Right cardiac atrium (tissue), 5 donors: Measurements from ENCODE around the gene IPO13. TPM values are rescaled to one million over a fixed set of nuclear protein-coding genes. Genes with fewer than 3 reads are reported as not detected.

Source experiments
- ATAC-seq, 2 donors: fragments of 200-7000 bp; cut with Tn5 transposase; one replicate each; pipeline versions ENCODE4 v1.8.0 to v1.9.1; 2020; ENCODE audit warnings: moderate library complexity in 2 of 2, mild to moderate bottlenecking in 1 of 2
- DNase-seq, 3 donors: peaks; one replicate each; pipeline ENCODE4 v3.0.0-alpha.2; 2020
- H3K27ac ChIP-seq: one replicate; pipeline ENCODE4 v1.5.1; 2013; ENCODE audit warnings: mild to moderate bottlenecking, low read length, control low read depth, moderate library complexity
- H3K27me3 ChIP-seq: one replicate; pipeline ENCODE4 v1.6.1; 2013; ENCODE audit not compliant: control insufficient read depth, insufficient read depth
- H3K4me1 ChIP-seq: one replicate; pipeline ENCODE4 v1.6.1; 2013; ENCODE audit warnings: low read length; ENCODE audit not compliant: control insufficient read depth, insufficient read depth
- H3K4me3 ChIP-seq: one replicate; pipeline ENCODE4 v1.5.1; 2013; ENCODE audit warnings: low read length, control low read depth
- H3K9me3 ChIP-seq: one replicate; pipeline ENCODE4 v1.6.1; 2013; ENCODE audit warnings: low read length; ENCODE audit not compliant: control insufficient read depth
- WGBS: extraction: QIAGEN DNeasy Blood & Tissue Kit; methylation state at CpG from one replicate; pipeline ENCODE4 v1.1.7; 2013; 5-methylcytosine and 5-hydroxymethylcytosine counted together
- intact Hi-C, 4 donors: fragments of 100-400 bp; cut with DNase I; formaldehyde crosslinking; loops; one replicate each; pipeline versions ENCODE4 v1.11.0 to v1.14.0; 2022 to 2023
- long read RNA-seq, 4 donors: library from polyadenylated mRNA; unstranded; transcript quantifications; one replicate each; pipeline ENCODE4 v2.0.0, GENCODE V29; 2020 to 2021
- polyA plus RNA-seq: library from polyadenylated mRNA; stranded (reverse); fragments of 200-250 nt; gene quantifications from one replicate; pipeline ENCODE4 v1.2.3, GENCODE V29; 2013
- total RNA-seq, 4 donors: library from RNA; stranded (reverse); fragmentation: NEBNext Ultra II Directional; extraction: Animal tissue kit (Norgen Biotek cat#: 25700); gene quantifications; one replicate each; pipeline ENCODE4 v1.2.1, GENCODE V29; 2021
- donor health status: healthy with polysubstance abuse.
- donor health status: DM: no; HTN: yes; CAD: no.
- donor health status: DM: no; HTN: no; CAD: no.
- donor health status: DM: no; HTN: yes; CAD: no; lungs with severe emphysema.
- donor health status: DM: yes; HTN: yes; CAD: no.

IPO13 gene, protein sequence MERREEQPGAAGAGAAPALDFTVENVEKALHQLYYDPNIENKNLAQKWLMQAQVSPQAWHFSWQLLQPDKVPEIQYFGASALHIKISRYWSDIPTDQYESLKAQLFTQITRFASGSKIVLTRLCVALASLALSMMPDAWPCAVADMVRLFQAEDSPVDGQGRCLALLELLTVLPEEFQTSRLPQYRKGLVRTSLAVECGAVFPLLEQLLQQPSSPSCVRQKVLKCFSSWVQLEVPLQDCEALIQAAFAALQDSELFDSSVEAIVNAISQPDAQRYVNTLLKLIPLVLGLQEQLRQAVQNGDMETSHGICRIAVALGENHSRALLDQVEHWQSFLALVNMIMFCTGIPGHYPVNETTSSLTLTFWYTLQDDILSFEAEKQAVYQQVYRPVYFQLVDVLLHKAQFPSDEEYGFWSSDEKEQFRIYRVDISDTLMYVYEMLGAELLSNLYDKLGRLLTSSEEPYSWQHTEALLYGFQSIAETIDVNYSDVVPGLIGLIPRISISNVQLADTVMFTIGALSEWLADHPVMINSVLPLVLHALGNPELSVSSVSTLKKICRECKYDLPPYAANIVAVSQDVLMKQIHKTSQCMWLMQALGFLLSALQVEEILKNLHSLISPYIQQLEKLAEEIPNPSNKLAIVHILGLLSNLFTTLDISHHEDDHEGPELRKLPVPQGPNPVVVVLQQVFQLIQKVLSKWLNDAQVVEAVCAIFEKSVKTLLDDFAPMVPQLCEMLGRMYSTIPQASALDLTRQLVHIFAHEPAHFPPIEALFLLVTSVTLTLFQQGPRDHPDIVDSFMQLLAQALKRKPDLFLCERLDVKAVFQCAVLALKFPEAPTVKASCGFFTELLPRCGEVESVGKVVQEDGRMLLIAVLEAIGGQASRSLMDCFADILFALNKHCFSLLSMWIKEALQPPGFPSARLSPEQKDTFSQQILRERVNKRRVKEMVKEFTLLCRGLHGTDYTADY
- total RNA-seq: 10 to 100 TPM; 25.5 to 31.2 (median 29.2) TPM
- 18.6 TPM for polyA plus RNA-seq
- long read RNA-seq, donor 1, transcript IPO13-202 (20 exons, 3,894 nt): major isoform, 15 of 36 reads
- long read RNA-seq, donor 1, partial matches to known transcripts: 15 of 36 reads
- long read RNA-seq, donor 1, other reads (novel, unspliced or antisense): 6 of 36 reads
- long read RNA-seq, donor 2, transcript IPO13-202 (20 exons, 3,894 nt): major isoform, 47 of 56 reads
- long read RNA-seq, donor 2, partial matches to known transcripts: 6 of 56 reads
- long read RNA-seq, donor 2, other reads (novel, unspliced or antisense): 3 of 56 reads
- long read RNA-seq, donor 3, transcript IPO13-202 (20 exons, 3,894 nt): major isoform, 32 of 51 reads
- long read RNA-seq, donor 3, partial matches to known transcripts: 16 of 51 reads
- long read RNA-seq, donor 3, other reads (novel, unspliced or antisense): 2 of 51 reads
- long read RNA-seq, donor 4, transcript IPO13-202 (20 exons, 3,894 nt): major isoform, 41 of 58 reads
- long read RNA-seq, donor 4, partial matches to known transcripts: 8 of 58 reads
- long read RNA-seq, donor 4, other reads (novel, unspliced or antisense): 9 of 58 reads

DNA sequence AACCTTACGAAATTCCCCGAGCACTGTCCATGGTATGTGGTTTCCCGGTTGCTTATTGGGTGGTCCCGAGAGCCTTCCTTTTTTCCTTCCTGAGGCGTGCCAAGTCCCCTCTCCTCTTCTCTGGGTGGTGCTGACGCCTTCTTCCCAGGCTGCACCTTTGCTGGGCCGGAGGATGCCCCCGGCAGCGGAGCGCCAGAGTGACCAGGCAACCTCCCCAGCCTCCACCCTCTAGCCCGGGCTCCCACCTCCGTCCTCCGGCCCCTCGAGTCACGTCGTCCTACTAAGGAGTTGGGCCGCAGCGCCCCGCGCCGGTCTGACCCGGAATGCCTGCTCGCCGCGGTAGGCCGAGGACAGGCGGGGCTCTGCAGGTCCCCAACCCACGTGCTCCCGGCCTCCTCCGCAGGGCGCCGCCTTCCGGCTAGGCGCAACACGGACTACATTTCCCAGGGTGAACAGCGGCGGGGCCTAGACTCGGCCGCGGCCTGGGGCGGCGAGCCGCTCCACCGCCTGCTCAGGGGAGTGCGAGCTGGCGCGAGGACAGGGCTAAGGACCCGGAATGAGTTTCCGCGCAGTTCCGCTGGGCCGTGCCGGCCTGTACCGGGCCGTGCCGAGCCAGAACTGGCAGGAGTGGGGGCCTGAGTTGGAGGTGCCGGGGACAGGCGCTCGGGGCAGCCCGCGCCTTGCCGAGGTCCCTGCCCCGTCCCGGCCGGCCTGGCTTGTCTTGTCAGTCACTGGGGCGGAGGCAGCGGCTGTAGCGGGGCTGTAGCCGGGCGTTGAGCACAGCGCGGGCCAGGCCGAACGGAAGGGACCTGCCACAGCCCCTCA lies at the start of gene IPO13:
Gene IPO13, plus strand, starts transcription at position 715 of the 825 bp plus-strand sequence. CDS start 651 bp downstream, outside the sequence.
- peak within 1 kb of the TSS; percentile 57 for H3K4me3 ChIP-seq
- no peaks in the 10 kb centered on the region for H3K27me3 ChIP-seq
- H3K27ac ChIP-seq: peak within 1 kb of the TSS; percentile 65
- H3K4me1 ChIP-seq: no peaks in the 10 kb centered on the region
- intact Hi-C loops: no loop called here
- WGBS: under 1% methylated on average over 74 of the region's 74 CpGs
- ATAC-seq (peak; percentile 97 to 98), DNase-seq (peak; percentile 95 to 98 (median 98))
- H3K9me3 ChIP-seq: no peaks in the 10 kb centered on the region

DNA sequence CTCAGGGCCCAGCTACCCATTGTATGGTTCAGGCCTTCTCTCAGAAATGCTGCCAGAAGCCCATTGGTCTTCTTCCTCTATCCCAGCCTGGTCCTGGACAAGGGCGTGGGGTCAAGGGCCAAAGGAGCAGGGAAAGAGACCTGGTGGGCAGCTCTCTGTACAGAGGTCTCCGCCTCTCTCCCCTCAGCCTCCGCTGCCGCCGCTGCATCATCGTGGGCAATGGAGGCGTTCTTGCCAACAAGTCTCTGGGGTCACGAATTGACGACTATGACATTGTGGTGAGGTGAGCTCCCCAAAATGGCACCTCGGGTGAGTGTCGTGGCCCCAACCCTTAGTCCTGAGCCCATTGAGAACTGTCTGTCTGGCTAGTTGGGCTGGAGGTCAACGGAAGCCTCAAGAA lies 47.8 kb upstream of the IPO13 start:
- WGBS: 99% methylated on average over 12 of the region's 12 CpGs
- H3K27me3 ChIP-seq: no peaks in the 10 kb centered on the region
- peaks cover 2% of the 10 kb centered on the region for H3K4me1 ChIP-seq
- no peaks in the 10 kb centered on the region for H3K9me3 ChIP-seq
- no peak overlapping the region for H3K27ac ChIP-seq
- DNase-seq (no peak), ATAC-seq (no peak)
- intact Hi-C loops: no loop called here
- H3K4me3 ChIP-seq: no peak overlapping the region

DNA sequence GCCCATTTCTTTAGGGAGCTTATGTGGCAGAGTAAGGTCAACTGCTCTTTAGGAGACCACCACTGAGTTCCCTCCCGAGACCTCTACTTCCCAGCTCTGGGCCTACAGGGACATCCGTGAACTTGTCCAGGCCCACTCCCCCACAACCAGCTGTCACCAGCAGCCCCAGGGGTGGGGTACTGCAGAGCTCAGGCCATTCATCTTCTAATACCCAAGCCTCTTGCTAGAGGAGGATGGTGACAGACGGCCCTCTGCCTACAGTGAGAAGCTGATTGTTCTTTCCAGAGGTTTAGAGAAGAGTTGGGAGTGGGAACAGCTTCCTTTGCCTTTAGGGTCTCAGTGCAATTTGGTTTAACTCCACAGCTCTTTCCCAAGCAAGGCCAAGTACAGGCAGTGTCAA lies 46.4 kb upstream of the IPO13 start:
- 90% methylated on average over 3 of the region's 3 CpGs for WGBS
- H3K27ac ChIP-seq: no peak overlapping the region
- no peaks in the 10 kb centered on the region for H3K9me3 ChIP-seq
- no peaks in the 10 kb centered on the region for H3K27me3 ChIP-seq
- peaks cover 2% of the 10 kb centered on the region for H3K4me1 ChIP-seq
- DNase-seq (no peak), ATAC-seq (no peak)
- intact Hi-C loops: no loop called here
- no peak overlapping the region for H3K4me3 ChIP-seq

DNA sequence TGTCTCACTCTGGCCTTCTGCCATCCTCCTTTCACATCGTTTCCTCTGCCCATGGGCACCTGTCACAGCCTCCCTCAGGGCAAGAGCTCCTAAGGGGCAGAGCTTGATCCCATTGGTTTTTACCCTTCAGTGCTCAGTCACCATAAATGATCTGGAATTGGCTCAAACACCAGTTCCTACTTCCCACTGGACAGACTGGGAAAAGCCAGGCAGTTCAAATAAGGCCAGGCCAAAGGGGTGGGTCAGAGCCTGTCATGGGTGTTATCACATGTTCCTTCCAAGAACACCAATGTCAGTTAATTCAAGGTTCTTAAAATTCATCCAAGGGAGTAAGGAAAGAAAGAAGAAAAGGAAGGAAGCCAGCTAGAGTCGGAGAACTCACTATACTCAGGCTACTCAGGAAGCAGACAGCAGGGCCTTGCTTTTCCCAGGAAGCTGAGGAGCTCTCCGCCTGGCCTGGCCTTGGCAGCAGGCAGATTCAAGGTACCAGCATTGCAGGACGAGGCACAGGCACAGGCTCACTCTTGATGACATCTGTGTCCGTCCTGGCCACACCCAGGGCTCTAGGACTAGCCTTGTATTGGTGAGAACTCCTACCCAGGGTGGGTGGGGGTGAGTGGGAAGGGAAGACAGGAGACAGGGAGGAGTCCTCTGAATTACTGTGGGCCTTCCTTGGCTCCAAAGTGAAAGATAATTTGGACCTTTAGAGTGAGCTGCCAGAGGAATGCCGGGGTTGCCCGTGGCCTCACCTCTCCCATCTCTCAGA lies 45.4 kb upstream of the IPO13 start:
- H3K4me3 ChIP-seq: no peak overlapping the region
- peaks cover 2% of the 10 kb centered on the region for H3K4me1 ChIP-seq
- no peak overlapping the region for H3K27ac ChIP-seq
- no peak for DNase-seq
- no peaks in the 10 kb centered on the region for H3K9me3 ChIP-seq
- H3K27me3 ChIP-seq: no peaks in the 10 kb centered on the region
- 82% methylated on average over 7 of the region's 7 CpGs for WGBS
- intact Hi-C loops: no loop called here
- ATAC-seq: peak in 1 of 2 donors; percentile 23

DNA sequence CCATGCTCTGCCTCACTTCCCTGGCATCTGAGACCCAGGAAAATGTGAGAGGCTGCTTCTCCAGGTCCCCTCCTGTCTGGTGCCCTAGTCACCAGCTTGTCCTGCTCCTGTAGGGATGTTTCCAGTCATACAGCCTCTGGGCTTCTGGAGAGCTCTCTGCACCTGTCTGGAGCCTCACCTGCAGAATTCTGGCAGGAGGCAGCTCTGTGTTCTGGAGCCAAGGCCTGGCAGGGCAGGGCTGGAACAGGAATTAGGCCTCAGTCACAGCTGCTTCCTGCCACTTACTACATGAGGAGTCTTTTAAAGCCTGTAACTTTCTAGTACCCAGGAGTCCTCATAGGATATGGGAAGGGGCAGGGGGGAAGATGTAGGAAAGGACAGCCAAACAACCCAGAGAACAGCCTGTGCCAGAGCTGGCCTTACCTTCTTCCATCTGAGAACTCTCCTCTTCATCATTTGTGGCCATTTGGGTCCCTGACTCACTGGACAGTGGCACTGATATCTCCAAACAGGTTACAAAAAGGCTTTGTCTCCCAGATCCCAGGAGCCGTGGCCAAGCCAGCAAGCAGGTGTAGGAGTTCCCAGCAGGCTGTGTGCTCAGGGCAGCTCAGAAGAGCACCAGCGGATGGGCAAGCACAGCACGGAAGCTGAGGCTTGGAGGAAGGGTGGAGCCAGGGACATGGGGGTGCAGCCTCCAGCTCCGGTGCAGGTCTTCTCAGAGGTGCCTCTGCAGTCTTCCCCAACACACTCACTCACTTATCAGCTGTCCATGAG lies 44.5 kb upstream of the IPO13 start:
- ATAC-seq (no peak), DNase-seq (no peak)
- Histone ChIP-seq H3K27me3 (no peaks in the 10 kb centered on the region), H3K4me3 (no peak overlapping the region), H3K9me3 (no peaks in the 10 kb centered on the region), H3K4me1 (peaks cover 2% of the 10 kb centered on the region), H3K27ac (no peak overlapping the region)
- intact Hi-C loops: no loop called here
- whole genome bisulfite sequencing: 96% methylated on average over 4 of the region's 4 CpGs

DNA sequence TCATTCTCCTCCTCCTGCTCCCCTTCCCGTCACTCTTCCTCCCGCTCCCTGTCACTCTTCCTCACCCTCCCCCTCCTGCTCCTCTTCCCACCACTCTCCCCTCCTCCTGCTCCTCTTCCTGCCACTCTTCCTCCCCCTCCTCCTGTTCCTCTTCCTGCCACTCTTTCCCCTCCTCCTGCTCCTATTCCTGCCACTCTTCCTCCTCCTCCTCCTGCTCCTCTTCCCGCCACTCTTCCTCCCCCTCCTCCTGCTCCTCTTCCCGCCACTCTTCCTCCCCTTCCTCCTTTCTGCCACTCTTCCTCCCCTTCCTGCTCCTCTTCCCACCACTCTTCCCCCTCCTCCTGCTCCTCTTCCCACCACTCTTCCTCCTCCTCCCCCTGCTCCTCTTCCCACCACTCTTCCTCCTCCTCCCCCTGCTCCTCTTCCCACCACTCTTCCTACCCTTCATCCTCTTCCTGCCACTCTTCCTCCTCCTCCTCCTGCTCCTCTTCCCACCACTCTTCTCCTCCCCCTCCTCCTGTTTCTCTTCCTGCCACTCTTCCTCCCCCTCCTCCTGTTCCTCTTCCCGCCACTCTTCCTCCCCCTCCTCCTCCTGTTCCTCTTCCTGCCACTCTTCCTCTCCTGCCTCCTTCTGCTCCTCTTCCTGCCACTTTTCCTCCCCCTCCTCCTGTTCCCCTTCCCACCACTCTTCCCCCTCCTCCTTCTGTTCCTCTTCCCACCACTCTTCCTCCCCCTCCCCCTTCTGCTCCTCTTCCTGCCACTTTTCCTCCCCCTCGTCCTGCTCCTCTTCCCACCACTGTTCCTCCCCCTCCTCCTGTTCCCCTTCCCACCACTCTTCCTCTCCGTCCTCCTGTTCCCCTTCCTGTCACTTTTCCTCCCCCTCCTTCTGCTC lies 41.8 kb upstream of the IPO13 start:
- no peak for DNase-seq
- ATAC-seq: no peak
- Histone ChIP-seq H3K4me3 (no peak overlapping the region), H3K27ac (no peak overlapping the region), H3K27me3 (no peaks in the 10 kb centered on the region), H3K4me1 (no peaks in the 10 kb centered on the region), H3K9me3 (no peaks in the 10 kb centered on the region)
- intact Hi-C loops: no loop called here
- 49% methylated on average over 7 of the region's 7 CpGs for WGBS

DNA sequence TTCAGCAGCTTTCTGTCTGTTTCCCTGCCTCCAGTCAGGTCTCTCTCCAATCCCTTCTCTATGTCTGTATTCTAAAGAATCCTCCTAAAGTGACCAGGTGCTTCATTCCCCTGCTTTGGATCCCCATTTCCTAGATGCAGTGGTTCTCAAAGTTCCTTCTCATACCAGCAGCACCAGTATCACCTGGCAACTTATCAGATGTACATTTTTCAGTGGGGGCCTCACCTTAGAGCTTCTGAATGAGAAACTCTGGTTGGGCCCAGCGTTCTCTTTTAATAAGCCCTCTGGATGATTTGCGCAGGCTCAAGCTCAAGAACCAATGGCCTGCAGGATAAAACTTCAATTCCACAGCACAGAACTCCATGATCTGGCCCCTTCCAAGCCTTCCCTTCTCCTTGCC lies 38.5 kb upstream of the IPO13 start:
- no peaks in the 10 kb centered on the region for H3K4me1 ChIP-seq
- DNase-seq (no peak), ATAC-seq (no peak)
- intact Hi-C loops: no loop called here
- WGBS: 98% methylated on average over 2 of the region's 2 CpGs
- H3K27ac ChIP-seq: no peak overlapping the region
- no peaks in the 10 kb centered on the region for H3K9me3 ChIP-seq
- no peak overlapping the region for H3K4me3 ChIP-seq
- no peaks in the 10 kb centered on the region for H3K27me3 ChIP-seq

DNA sequence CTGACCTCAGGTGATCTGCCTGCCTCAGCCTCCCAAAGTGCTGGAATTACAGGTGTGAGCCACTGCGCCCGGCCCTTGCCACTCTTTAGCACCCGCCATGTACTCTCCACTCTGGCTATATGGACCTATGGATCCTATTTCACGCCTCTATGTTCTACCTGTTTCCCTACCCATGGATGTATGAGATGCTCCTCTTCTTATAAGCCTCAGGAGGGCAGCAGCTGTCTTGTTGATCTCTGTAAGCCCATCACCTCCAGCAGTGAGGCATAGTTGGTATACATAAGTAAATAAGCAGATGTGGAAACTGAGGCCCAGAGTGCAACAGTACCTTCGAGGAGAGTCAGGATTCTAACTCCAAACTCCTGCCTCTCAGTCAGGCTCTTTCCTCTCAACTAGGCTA lies 37.9 kb upstream of the IPO13 start:
- DNase-seq: no peak
- Histone ChIP-seq H3K4me3 (no peak overlapping the region), H3K27ac (no peak overlapping the region), H3K9me3 (no peaks in the 10 kb centered on the region), H3K4me1 (no peaks in the 10 kb centered on the region), H3K27me3 (no peaks in the 10 kb centered on the region)
- WGBS: 97% methylated on average over 5 of the region's 5 CpGs
- intact Hi-C loops: no loop called here
- ATAC-seq: no peak
